GM19372 (cell line): ENCODE data around the gene PPP2R1A.
"Not testable (repeated sequence)": the region's sequence is repeated elsewhere in the genome, so short reads cannot be mapped to it uniquely, and the experiment has no call there.

Experiments
- ATAC-seq: cut with Tn5 transposase; IDR thresholded peaks from one replicate; pipeline ENCODE4 v1.9.1; 2021; ENCODE audit warnings: mild to moderate bottlenecking, low read depth, moderate library complexity; ENCODE audit not compliant: unreplicated experiment

Gene PPP2R1A

GRCh38 chr19:52200044-52200443 is 10.2 kb downstream of the PPP2R1A start:
- no peak for ATAC-seq

- ATAC-seq = not testable (repeated sequence)
Measured at GRCh38 chr19:52200755-52201391, 11.0 kb downstream of the PPP2R1A start.

- no peak for ATAC-seq
Measured at GRCh38 chr19:52206481-52206880, 16.6 kb downstream of the PPP2R1A start.

- ATAC-seq = no peak
Measured at GRCh38 chr19:52211203-52211602, 21.4 kb downstream of the PPP2R1A start.

GRCh38 chr19:52211926-52212571 is 22.2 kb downstream of the PPP2R1A start:
- ATAC-seq = no peak

GRCh38 chr19:52212572-52213255 is 22.9 kb downstream of the PPP2R1A start:
- ATAC-seq = no peak

GRCh38 chr19:52214241-52214640 is 24.4 kb downstream of the PPP2R1A start:
- no peak for ATAC-seq

GRCh38 chr19:52216401-52216800 is 26.5 kb downstream of the PPP2R1A start:
- ATAC-seq = no peak

GRCh38 chr19:52217576-52217975 is 27.7 kb downstream of the PPP2R1A start:
- no peak for ATAC-seq

- ATAC-seq = no peak
Measured at GRCh38 chr19:52219611-52220010, 29.8 kb downstream of the PPP2R1A start.

- ATAC-seq = no peak
Measured at GRCh38 chr19:52221031-52221430, 31.2 kb downstream of the PPP2R1A start.

- ATAC-seq = no peak
Measured at GRCh38 chr19:52221831-52222375, 32.1 kb downstream of the PPP2R1A start.

GRCh38 chr19:52224211-52224610 is 34.4 kb downstream of the PPP2R1A start:
- no peak for ATAC-seq

- ATAC-seq = no peak
Measured at GRCh38 chr19:52226652-52227051, 36.8 kb downstream of the PPP2R1A start.

- ATAC-seq = no peak
Measured at GRCh38 chr19:52227196-52227940, 37.5 kb downstream of the PPP2R1A start.

GRCh38 chr19:52227980-52228379 is 38.1 kb downstream of the PPP2R1A start:
- ATAC-seq = no peak

- ATAC-seq = no peak
Measured at GRCh38 chr19:52229524-52229923, 39.7 kb downstream of the PPP2R1A start.

- ATAC-seq = no peak
Measured at GRCh38 chr19:52230685-52231084, 40.8 kb downstream of the PPP2R1A start.

- ATAC-seq = no peak
Measured at GRCh38 chr19:52231154-52231910, 41.5 kb downstream of the PPP2R1A start.

- ATAC-seq = no peak
Measured at GRCh38 chr19:52234406-52234805, 44.6 kb downstream of the PPP2R1A start.
